Thoracic aorta (tissue), 2 donors: ENCODE measurements around the gene TSPAN2. TPM values are rescaled to one million over a fixed set of nuclear protein-coding genes. Genes with fewer than 3 reads are reported as not detected.
A peak's percentile ranks its signal among the peaks of the same experiment; 100 is the strongest.

ENCODE experiments used
- ATAC-seq: fragments of 150-250 bp; one replicate; pipeline ENCODE4 v1.8.0; 2017; ENCODE audit warnings: low read depth; ENCODE audit not compliant: insufficient number of reproducible peaks, low FRiP score
- DNase-seq: peaks from one replicate; pipeline ENCODE4 v3.0.0-alpha.2; 2020; ENCODE audit warnings: low spot score
- H3K27ac ChIP-seq, 2 donors: fragments of 200-600 bp; sonication (generic); 1 replicate in 1 of 2; 2 replicates in 1 of 2; pipeline ENCODE4 v1.5.1; 2016; ENCODE audit warnings: mild to moderate bottlenecking in 2 of 2, moderate library complexity in 2 of 2
- H3K27me3 ChIP-seq: fragments of 200-600 bp; sonication (generic); replicated peaks from 2 replicates; pipeline ENCODE4 v1.6.0; 2016; ENCODE audit warnings: mild to moderate bottlenecking; ENCODE audit not compliant: insufficient read depth
- H3K36me3 ChIP-seq: fragments of 200-600 bp; sonication (generic); one replicate; pipeline ENCODE4 v1.5.1; 2016
- H3K4me1 ChIP-seq, 2 donors: fragments of 200-600 bp; sonication (generic); 1 replicate in 1 of 2; 2 replicates in 1 of 2; pipeline versions ENCODE4 v1.5.1 to v1.6.0; 2016; ENCODE audit warnings: low read depth in 2 of 2, mild to moderate bottlenecking in 1 of 2; ENCODE audit not compliant: control insufficient read depth in 1 of 2
- H3K4me3 ChIP-seq: fragments of 200-600 bp; sonication (generic); 2 replicates; pipeline ENCODE4 v1.5.1; 2016; ENCODE audit warnings: mild to moderate bottlenecking
- H3K9me3 ChIP-seq: fragments of 200-600 bp; sonication (generic); 2 replicates; pipeline ENCODE4 v1.5.1; 2016
- CTCF ChIP-seq: fragments of 200-600 bp; sonication (generic); IDR thresholded peaks from one replicate; pipeline ENCODE4 v1.5.1; 2019; ENCODE audit warnings: antibody characterized with exemption
- total RNA-seq, 2 donors: library from RNA; depleted of rRNA; stranded (reverse); fragments of >200 nt; gene quantifications; one replicate each; pipeline versions ENCODE4 v1.1.0 to v1.2.3, GENCODE V29; 2016

Gene TSPAN2
- total RNA-seq, 2 donors from 2014 or later = 26.2 to 34.3 TPM

- Histone ChIP-seq H3K27me3 (no peaks in the 10 kb centered on the region), H3K9me3 (no peaks in the 10 kb centered on the region), H3K36me3 (no peaks in the 10 kb centered on the region), H3K4me3 (no peak overlapping the region), H3K4me1 (peaks cover 0 to 8% of the 10 kb centered on the region in 2 donors), H3K27ac (no peak overlapping the region)
- DNase-seq (no peak), ATAC-seq (no peak)
- TF ChIP-seq CTCF = no peak
Observed at GRCh38 chr1:115107516-115108260, 18.4 kb upstream of the TSPAN2 start.

GRCh38 chr1:115105831-115106230 lies 16.5 kb upstream of the TSPAN2 start:
- no peak for TF ChIP-seq CTCF
- Histone ChIP-seq H3K27me3 (no peaks in the 10 kb centered on the region), H3K4me3 (no peak overlapping the region), H3K9me3 (no peaks in the 10 kb centered on the region), H3K4me1 (peaks cover 0 to 8% of the 10 kb centered on the region in 2 donors), H3K36me3 (no peaks in the 10 kb centered on the region), H3K27ac (no peak overlapping the region)
- DNase-seq (no peak), ATAC-seq (no peak)

- no peaks in the 10 kb centered on the region for H3K36me3 ChIP-seq
- H3K27me3 ChIP-seq = no peaks in the 10 kb centered on the region
- peak overlapping the region; percentile 71 for H3K4me3 ChIP-seq
- peak overlapping the region; percentile 78 to 95 for H3K27ac ChIP-seq
- peaks cover 6 to 24% of the 10 kb centered on the region in 2 donors for H3K4me1 ChIP-seq
- ATAC-seq (peak; percentile 25), DNase-seq (no peak)
- TF ChIP-seq CTCF = no peak
- no peaks in the 10 kb centered on the region for H3K9me3 ChIP-seq
Observed at GRCh38 chr1:115099693-115100050, 10.4 kb upstream of the TSPAN2 start.

GRCh38 chr1:115098979-115099692 lies 9.8 kb upstream of the TSPAN2 start:
- Histone ChIP-seq H3K4me1 (peaks cover 6 to 24% of the 10 kb centered on the region in 2 donors), H3K36me3 (no peaks in the 10 kb centered on the region), H3K9me3 (no peaks in the 10 kb centered on the region), H3K27ac (peak overlapping the region; percentile 78 to 95), H3K27me3 (no peaks in the 10 kb centered on the region), H3K4me3 (peak overlapping the region; percentile 71)
- no peak for TF ChIP-seq CTCF
- ATAC-seq (peak; percentile 96), DNase-seq (no peak)

- no peak for TF ChIP-seq CTCF
- peaks cover 0 to 31% of the 10 kb centered on the region in 2 donors for H3K4me1 ChIP-seq
- H3K27ac ChIP-seq = no peak overlapping the region
- no peak for ATAC-seq
- H3K4me3 ChIP-seq = no peak overlapping the region
- no peak for DNase-seq
- H3K9me3 ChIP-seq = no peaks in the 10 kb centered on the region
- no peaks in the 10 kb centered on the region for H3K36me3 ChIP-seq
- H3K27me3 ChIP-seq = no peaks in the 10 kb centered on the region
Observed at GRCh38 chr1:115092175-115092574, 2.9 kb upstream of the TSPAN2 start.
